Measurements from ENCODE around the gene DELE1.

- no peak for TF ChIP-seq POLR2A (IDR thresholded peaks at IDR 0.05; ENCODE audit: low read length)
- TF ChIP-seq GATA1 (IDR thresholded peaks at IDR 0.05; ENCODE audit: low read depth, low read length), result no peak
Measured at GRCh38 chr5:141957367-141957996, 33.8 kb downstream of the DELE1 start.

All from erythroblast (primary cell).